Kidney (tissue), 14 donors: Measurements from ENCODE around the gene RNASE3. TPM values are rescaled to one million over a fixed set of nuclear protein-coding genes. Genes with fewer than 3 reads are reported as not detected.
"Not testable (repeated sequence)": the region's sequence is repeated elsewhere in the genome, so short reads cannot be mapped to it uniquely, and the experiment has no call there.

ENCODE experiments used
- DNase-seq, 5 donors: peaks; one replicate each; pipeline ENCODE4 v3.0.0-alpha.2; 2013 to 2020
- FAIRE-seq: peaks from 2 replicates; lab custom pipeline; 2012; peaks lifted over from hg19 to GRCh38; lab: Jason Lieb, UNC
- H3K27ac ChIP-seq, 2 donors: one replicate each; pipeline ENCODE4 v1.7.0; 2013; ENCODE audit warnings: low read depth in 2 of 2, low read length in 2 of 2, inconsistent platforms in 1 of 2
- H3K27me3 ChIP-seq: one replicate; pipeline ENCODE4 v1.7.1; 2013; ENCODE audit warnings: low read length, inconsistent platforms; ENCODE audit not compliant: control insufficient read depth, insufficient read depth
- H3K36me3 ChIP-seq, 3 donors: one replicate each; pipeline versions ENCODE4 v1.7.0 to v1.7.1; 2013; ENCODE audit warnings: low read length in 3 of 3, control low read depth in 1 of 3, inconsistent platforms in 1 of 3; ENCODE audit not compliant: insufficient read depth in 3 of 3, control insufficient read depth in 2 of 3
- H3K4me1 ChIP-seq, 3 donors: one replicate each; pipeline versions ENCODE4 v1.7.0 to v1.7.1; 2013; ENCODE audit warnings: low read length in 3 of 3, inconsistent platforms in 1 of 3, low read depth in 1 of 3; ENCODE audit not compliant: control insufficient read depth in 2 of 3, insufficient read depth in 2 of 3
- H3K4me3 ChIP-seq, 3 donors: one replicate each; pipeline versions ENCODE4 v1.7.0 to v1.8.1; 2013; ENCODE audit warnings: low read length in 3 of 3, control low read depth in 1 of 3, inconsistent platforms in 1 of 3
- H3K9ac ChIP-seq, 3 donors: one replicate each; pipeline versions ENCODE4 v1.7.0 to v1.7.1; 2013; ENCODE audit warnings: low read length in 3 of 3, control low read depth in 1 of 3, inconsistent platforms in 1 of 3
- H3K9me3 ChIP-seq, 3 donors: one replicate each; pipeline versions ENCODE4 v1.7.0 to v1.7.1; 2013; ENCODE audit warnings: low read length in 3 of 3, control low read depth in 1 of 3, inconsistent platforms in 1 of 3; ENCODE audit not compliant: control insufficient read depth in 2 of 3, insufficient read depth in 1 of 3
- intact Hi-C: fragments of 100-400 bp; cut with DNase I; formaldehyde crosslinking; loops from one replicate; pipeline ENCODE4 v1.11.1; 2022
- polyA plus RNA-seq: library from polyadenylated mRNA; stranded (reverse); fragments of 350-450 nt; fragmentation: Illumina TruSeq; extraction: RNeasy Lipid Tissue Mini Kit (QIAGEN cat#74804); gene quantifications from one replicate; pipeline ENCODE4 v1.2.3, GENCODE V29; 2014; ENCODE audit warnings: low read depth, low replicate concordance; ENCODE audit not compliant: insufficient read depth
- total RNA-seq: library from RNA; stranded (reverse); fragmentation: NEBNext Ultra II Directional; extraction: Animal tissue kit (Norgen Biotek cat#: 25700); gene quantifications from one replicate; pipeline ENCODE4 v1.2.1, GENCODE V29; 2021
- TF ChIP-seq, protein P1 (sequence below): IDR thresholded peaks from 3 replicates; pipeline ENCODE4 v1.5.1; 2012; ENCODE audit warnings: mild to moderate bottlenecking, moderate library complexity, borderline replicate concordance; ENCODE audit not compliant: insufficient read depth; ENCODE audit errors: extremely low read depth
- donor health status: control.
- donor health status: control.
- donor health status: control.
- donor health status: control.
- donor health status: control.
- donor health status: DM: yes; HTN: yes; CAD: no.
- donor health status: Normal renal cell carcinoma (clear cell type).

The RNASE3 gene
- total and polyA plus RNA-seq, 2 donors from 2014 or later, result 0.38 TPM; not detected in 1

DNA sequence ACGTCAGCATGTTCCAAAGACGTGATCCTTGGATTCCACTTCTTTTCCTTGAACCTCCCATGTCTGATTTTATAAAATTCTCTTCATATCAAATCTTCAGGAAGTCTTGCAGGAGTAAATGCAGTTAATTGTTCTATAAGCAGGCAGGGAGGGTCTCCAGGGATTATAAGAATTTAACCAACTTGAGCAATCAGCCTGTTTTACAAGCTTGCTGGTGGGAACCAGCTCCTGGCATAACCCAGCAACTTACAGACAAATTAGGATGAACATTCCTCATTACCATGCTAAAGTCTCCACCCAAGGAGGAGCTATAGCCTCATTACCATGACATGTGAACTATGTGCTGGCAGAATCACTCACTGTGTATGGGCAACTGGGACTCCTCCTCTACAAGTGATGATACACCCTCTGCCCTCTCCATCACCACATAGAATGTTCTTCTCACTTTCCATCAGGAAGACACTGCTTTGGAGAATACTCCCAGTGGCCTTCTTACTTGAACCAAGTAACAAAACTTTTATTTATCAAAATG, 32.6 kb downstream of the RNASE3 start:
- H3K9me3 ChIP-seq, H3K4me3 ChIP-seq, DNase-seq, H3K4me1 ChIP-seq, H3K27ac ChIP-seq, H3K27me3 ChIP-seq, intact Hi-C loops, FAIRE-seq, H3K9ac ChIP-seq, H3K36me3 ChIP-seq: not testable (repeated sequence)

DNA sequence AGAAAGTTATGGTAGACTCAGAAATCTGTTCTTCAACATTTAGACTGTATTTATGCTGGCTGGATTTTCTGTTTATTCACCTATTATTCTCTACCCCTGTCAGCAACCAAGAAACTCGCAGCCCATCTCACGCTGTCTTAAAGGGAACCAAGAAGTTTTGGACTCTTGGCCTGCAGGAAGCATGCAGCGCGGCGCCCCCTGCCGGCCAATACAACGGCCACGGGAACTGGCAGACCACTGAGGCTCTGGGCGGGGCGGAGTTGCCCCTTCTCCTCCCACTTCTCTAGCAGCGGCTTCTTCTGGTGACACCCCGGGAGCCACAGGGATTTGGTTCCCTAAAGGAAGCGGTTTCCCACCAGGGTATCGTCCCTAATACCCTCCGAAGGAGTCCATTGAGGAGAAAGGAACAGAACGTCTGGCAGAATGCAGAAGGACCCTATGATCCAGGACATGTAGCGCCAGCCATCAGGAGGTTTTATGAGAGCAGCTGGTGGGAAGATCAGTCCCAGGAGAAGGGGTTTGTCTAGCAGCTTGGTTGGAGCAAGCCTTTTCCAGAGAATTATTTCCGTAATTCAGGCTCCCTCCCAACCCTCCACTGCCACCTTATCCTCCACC, 43.1 kb downstream of the RNASE3 start:
- Histone ChIP-seq H3K4me3 (no peak overlapping the region), H3K27ac (no peak overlapping the region), H3K4me1 (no peaks in the 10 kb centered on the region), H3K27me3 (no peaks in the 10 kb centered on the region), H3K9ac (no peak overlapping the region), H3K9me3 (no peaks in the 10 kb centered on the region), H3K36me3 (no peaks in the 10 kb centered on the region)
- DNase-seq (peak in 4 of 5 donors; percentile 0 to 41 (median 14)), FAIRE-seq (no peak)
- TF ChIP-seq, protein P1, sequence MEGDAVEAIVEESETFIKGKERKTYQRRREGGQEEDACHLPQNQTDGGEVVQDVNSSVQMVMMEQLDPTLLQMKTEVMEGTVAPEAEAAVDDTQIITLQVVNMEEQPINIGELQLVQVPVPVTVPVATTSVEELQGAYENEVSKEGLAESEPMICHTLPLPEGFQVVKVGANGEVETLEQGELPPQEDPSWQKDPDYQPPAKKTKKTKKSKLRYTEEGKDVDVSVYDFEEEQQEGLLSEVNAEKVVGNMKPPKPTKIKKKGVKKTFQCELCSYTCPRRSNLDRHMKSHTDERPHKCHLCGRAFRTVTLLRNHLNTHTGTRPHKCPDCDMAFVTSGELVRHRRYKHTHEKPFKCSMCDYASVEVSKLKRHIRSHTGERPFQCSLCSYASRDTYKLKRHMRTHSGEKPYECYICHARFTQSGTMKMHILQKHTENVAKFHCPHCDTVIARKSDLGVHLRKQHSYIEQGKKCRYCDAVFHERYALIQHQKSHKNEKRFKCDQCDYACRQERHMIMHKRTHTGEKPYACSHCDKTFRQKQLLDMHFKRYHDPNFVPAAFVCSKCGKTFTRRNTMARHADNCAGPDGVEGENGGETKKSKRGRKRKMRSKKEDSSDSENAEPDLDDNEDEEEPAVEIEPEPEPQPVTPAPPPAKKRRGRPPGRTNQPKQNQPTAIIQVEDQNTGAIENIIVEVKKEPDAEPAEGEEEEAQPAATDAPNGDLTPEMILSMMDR, result peak; percentile 17
- intact Hi-C loops, result no loop called here

DNA sequence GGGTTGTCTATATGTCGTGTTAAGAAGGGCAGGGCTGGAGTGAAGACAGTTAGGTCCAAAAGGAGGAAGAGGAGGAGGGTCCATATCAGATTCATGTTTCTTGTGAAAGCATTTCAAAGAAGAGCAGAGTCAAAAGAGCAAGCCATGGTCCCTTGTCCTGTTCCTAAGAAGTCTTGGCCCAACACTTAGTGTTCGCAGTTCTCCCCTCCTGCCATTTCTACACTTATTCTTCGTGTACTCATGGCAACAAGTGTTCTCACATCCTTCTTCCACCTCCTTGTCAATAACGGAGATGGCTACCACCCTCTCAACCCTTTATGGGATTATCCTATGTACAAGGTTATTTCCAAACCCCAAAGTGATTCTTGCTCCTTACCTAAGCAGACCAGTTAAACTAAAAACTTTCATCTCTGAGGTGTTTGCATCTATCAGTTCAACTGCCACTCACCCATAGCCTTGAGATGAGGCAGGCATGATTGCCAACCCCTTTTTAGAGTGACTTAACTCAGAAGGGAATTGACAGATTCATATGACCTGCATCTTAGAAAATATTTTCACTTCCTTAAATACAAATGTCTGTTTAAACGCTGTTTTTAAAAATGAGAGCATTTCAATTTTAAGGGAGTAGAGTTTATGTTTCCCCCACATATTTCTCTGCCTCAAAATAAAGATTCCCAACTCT, 44.3 kb downstream of the RNASE3 start:
- FAIRE-seq, result no peak
- intact Hi-C loops, result no loop called here
- Histone ChIP-seq H3K27ac (no peak overlapping the region), H3K4me1 (no peaks in the 10 kb centered on the region), H3K4me3 (no peak overlapping the region), H3K36me3 (no peaks in the 10 kb centered on the region), H3K27me3 (no peaks in the 10 kb centered on the region), H3K9me3 (no peaks in the 10 kb centered on the region), H3K9ac (no peak overlapping the region)
- TF ChIP-seq, protein P1, result no peak
- no peak for DNase-seq

Other genes with a start within 250 kb of the RNASE3 start
- gene OR6S1, start 249.7 kb upstream of the RNASE3 start, total RNA-seq, result not detected
- not detected for gene OR6S1, start 249.7 kb upstream of the RNASE3 start, polyA plus RNA-seq
- 22.8 TPM for gene RNASE4, start 206.8 kb upstream of the RNASE3 start, total RNA-seq
- gene RNASE4, start 206.8 kb upstream of the RNASE3 start, polyA plus RNA-seq, result 40.4 TPM
- 19.4 TPM for gene ANG, start 202.6 kb upstream of the RNASE3 start, total RNA-seq
- 24.5 TPM for gene ANG, start 202.6 kb upstream of the RNASE3 start, polyA plus RNA-seq
- gene EDDM3A, start 145.5 kb upstream of the RNASE3 start, total RNA-seq, result not detected
- gene EDDM3A, start 145.5 kb upstream of the RNASE3 start, polyA plus RNA-seq, result 1.8 TPM
- gene EDDM3B, start 123.0 kb upstream of the RNASE3 start, total RNA-seq, result not detected
- gene EDDM3B, start 123.0 kb upstream of the RNASE3 start, polyA plus RNA-seq, result not detected
- 15.4 TPM for gene RNASE6, start 110.1 kb upstream of the RNASE3 start, total RNA-seq
- 6.0 TPM for gene RNASE6, start 110.1 kb upstream of the RNASE3 start, polyA plus RNA-seq
- 201 TPM for gene RNASE1, start 88.5 kb upstream of the RNASE3 start, total RNA-seq
- 476 TPM for gene RNASE1, start 88.5 kb upstream of the RNASE3 start, polyA plus RNA-seq
- gene RNASE2, start 64.1 kb downstream of the RNASE3 start, total RNA-seq, result 4.3 TPM
- gene RNASE2, start 64.1 kb downstream of the RNASE3 start, polyA plus RNA-seq, result 2.4 TPM
- 53.2 TPM for gene METTL17, start 98.6 kb downstream of the RNASE3 start, total RNA-seq
- 68.6 TPM for gene METTL17, start 98.6 kb downstream of the RNASE3 start, polyA plus RNA-seq
- gene SLC39A2, start 107.9 kb downstream of the RNASE3 start, total RNA-seq, result not detected
- not detected for gene SLC39A2, start 107.9 kb downstream of the RNASE3 start, polyA plus RNA-seq
- gene NDRG2, start 133.7 kb downstream of the RNASE3 start, total RNA-seq, result 86.2 TPM
- 209 TPM for gene NDRG2, start 133.7 kb downstream of the RNASE3 start, polyA plus RNA-seq
- not detected for gene TPPP2, start 138.8 kb downstream of the RNASE3 start, total RNA-seq
- 1.3 TPM for gene TPPP2, start 138.8 kb downstream of the RNASE3 start, polyA plus RNA-seq
- not detected for gene RNASE13, start 143.4 kb downstream of the RNASE3 start, total RNA-seq
- not detected for gene RNASE13, start 143.4 kb downstream of the RNASE3 start, polyA plus RNA-seq
- not detected for gene RNASE7, start 151.0 kb downstream of the RNASE3 start, total RNA-seq
- gene RNASE7, start 151.0 kb downstream of the RNASE3 start, polyA plus RNA-seq, result not detected
- gene RNASE8, start 166.4 kb downstream of the RNASE3 start, total RNA-seq, result not detected
- gene RNASE8, start 166.4 kb downstream of the RNASE3 start, polyA plus RNA-seq, result not detected
- 25.6 TPM for gene ARHGEF40, start 178.9 kb downstream of the RNASE3 start, total RNA-seq
- gene ARHGEF40, start 178.9 kb downstream of the RNASE3 start, polyA plus RNA-seq, result 15.9 TPM
- gene ZNF219, start 207.3 kb downstream of the RNASE3 start, total RNA-seq, result 24.6 TPM
- gene ZNF219, start 207.3 kb downstream of the RNASE3 start, polyA plus RNA-seq, result 12.6 TPM
- gene TMEM253, start 209.7 kb downstream of the RNASE3 start, total RNA-seq, result 0.41 TPM
- gene TMEM253, start 209.7 kb downstream of the RNASE3 start, polyA plus RNA-seq, result 0.43 TPM